GM19240 (cell line): ENCODE results near the gene SUFU.

Source experiments
- DNase-seq: peaks from one replicate; pipeline ENCODE4 v3.0.0; 2011; ENCODE audit warnings: low spot score; ENCODE audit not compliant: insufficient read length

SUFU gene

DNA sequence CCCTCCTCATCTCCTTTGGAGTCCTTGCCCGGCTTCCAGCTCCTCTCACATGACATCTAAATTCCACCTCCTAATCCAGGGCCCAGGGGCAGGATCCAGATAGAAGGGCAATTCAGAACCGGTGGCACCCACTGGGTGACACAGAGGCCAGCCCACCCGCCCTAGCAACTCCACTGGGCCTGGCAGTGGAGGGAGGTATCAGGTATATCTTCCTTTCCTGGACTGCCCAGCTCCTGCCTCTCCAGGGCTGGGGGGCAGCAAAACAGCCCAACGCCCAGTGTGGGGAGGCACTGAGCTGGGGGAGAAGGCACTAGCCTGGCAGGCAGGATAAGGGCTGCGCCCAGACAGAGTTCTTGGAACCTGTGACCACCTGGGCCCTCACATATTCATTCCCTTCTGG lies 130.1 kb downstream of the SUFU start:
- no peak for DNase-seq

DNA sequence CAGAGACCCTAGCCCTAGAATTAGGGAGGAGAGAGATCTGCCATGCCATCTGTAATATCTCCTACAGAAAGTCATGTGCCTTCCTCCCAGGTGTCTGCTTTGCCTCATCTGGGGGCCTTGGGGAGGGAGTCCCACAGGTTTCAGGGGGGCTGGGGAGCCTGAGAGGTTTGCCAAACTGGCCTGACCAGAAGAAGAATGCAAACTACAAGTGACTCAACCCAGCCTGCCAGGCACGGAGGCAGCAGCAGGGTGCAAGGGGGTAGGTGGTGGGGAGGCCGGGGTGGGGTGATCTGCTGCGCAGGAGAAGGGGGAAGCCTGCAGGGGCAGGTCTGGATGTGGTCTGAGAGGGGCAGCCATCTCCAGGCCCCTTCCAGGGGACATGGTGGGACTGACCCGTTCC lies 130.9 kb downstream of the SUFU start:
- no peak for DNase-seq

DNA sequence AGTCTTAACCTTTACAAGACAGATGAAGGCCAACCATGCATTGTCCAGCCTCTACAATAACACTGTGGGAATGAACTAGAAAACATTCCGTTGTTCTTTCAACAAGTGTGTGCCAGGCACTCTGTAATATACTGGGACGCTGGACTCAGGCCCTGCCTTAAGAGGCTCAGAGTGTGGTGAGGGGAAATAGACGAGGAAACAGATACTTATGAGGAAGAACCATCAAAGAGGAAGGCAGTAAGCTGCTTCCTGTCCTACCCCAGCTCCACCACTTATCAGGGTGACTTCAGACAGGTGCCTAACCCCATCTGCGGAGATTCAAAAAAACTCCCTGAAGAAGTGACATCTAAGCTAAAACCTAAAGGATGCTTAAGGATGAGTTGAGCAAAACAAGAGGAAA lies 131.6 kb downstream of the SUFU start:
- DNase-seq: no peak

DNA sequence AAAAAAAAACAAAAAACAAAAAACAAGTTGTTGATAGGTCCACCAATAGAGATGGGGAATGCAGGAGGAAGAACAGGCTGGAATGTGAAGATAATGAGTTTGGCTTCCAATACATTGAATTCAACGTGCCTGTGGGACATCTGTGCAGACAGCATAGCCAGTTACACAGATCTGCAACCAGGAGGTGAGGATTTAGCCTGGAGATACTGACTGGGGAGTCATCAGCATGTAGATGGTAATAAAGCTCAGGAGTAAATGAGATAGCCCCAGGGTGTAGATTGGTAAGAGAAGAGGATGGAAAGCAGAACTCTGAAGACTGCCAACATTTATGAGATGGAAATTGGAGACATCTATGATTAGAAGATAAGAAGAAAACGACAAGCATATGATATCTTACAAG lies 135.8 kb downstream of the SUFU start:
- no peak for DNase-seq

DNA sequence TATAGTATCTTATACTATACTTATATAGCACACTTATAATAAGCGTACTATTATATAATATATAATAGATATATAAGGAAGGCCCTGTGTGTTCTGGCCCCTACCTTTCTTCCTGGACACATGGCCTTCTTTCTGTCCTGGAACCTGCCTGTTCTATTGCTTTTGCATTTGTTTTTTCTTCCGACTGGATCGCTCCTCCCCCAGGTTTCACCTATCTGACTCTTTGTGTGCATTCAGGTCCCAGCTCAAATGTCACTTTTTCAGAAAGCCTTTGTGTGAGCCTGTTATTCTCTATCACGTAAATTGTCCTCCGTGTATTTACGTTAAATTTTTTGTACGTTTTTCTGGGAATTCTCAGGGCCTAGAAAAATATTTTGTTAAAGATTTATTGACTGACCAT lies 137.6 kb downstream of the SUFU start:
- no peak for DNase-seq

DNA sequence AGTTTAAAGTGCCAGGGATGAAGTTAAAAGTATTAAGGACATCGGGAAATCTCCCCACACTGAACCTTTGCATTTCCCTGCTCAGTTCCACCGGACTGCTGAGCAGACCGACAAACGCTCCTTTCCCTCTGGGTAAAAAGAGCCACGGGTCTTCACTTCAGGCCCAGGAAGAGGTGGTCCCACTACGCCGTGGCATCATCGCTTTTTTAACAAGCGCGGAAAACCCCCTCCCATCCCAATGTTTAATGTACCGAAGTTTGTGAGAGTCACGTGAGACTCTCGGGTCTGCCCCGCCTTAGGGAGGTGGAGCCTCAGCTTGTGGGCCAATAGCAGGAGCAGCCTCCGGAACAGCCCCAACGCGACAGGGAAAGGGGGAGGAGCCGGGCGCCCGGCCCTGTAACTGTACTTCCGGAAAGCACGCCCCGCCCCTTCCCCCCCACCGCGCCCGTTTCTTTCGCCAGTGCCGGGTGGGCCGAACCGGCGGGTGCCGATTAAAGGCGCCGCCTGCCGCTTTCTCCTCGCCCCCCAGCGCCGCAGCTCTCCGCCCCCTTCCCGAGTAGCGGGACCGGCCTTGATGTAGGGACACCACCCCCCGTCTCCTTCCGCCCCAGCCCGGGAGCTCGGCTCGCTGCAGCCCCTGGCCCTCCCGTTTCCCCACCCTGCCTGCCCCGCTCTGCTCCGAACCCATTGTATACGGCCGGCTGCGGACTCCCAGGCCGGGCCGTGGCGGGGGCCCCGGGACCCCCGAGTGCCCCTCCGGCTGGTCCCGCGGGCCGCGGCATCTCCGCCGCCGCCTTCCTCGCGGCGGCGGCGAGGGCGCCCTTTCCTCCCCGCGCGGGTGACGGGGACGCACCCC lies 138.3 kb downstream of the SUFU start:
- DNase-seq: peak; percentile 95

DNA sequence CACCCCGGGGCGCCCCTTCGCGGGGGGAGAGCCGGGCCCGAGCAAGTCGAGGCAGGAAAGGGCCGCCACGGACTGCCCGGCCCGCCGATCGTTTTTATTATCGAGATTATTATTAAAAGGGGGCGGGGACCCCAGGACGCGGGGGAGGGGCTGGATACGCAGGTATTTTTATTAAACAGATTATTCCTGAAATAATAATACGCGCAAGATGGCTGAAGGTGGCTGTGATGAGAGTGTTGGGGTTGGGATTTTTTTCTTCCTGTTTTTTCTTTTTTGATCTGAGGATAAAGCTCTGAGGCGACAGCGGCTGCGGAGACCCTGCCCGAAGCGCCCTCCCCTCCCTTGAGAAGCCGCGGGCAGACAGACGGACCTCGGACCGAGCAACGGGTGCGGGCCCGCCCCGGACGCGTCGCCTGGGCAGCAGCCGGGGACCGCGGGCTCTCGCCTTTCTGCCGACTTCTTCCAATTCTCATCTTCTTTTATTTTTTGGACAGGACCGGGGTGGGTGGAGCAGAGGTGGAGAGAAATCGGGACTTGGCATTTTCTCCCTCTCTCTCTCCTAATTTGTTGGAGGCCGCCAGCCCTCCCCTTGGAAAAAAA lies 139.1 kb downstream of the SUFU start:
- DNase-seq: no peak

DNA sequence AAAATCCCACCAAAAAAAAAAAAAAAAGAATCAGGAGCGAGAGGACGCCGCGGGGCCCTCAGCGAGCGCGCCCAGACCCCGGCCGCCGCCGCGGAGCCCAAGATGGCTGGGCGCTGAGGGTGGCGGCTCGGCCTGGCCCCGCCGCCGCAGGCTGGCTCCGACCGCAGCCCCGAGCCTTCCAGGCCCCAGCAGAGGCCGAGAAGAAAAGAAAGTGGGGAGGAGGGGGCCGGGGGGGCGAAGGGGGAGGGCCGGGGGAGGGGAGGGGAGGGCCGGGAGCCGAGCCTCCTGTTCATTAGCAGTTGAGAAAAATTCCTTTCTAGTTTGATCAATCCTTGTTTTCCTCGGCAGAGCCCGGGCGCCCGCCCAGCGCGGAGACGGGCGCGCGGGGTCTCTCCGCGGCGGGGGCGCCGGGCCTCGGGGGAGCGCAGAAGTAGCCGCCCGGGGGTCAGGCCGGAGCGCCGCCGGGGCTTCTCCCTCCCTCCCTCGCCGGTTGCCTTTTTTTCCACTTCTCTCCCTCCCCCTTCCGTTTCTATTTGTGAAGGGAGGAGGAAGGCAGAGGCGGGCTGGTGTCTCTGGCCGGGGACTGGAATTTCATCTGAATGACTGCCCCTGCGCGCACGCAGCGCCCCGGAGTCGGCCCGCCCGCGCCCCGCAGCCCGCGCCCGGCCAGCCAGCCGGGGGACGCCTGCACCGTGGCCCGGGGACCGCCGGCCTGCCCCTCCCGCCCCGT lies 139.7 kb downstream of the SUFU start:
- no peak for DNase-seq

DNA sequence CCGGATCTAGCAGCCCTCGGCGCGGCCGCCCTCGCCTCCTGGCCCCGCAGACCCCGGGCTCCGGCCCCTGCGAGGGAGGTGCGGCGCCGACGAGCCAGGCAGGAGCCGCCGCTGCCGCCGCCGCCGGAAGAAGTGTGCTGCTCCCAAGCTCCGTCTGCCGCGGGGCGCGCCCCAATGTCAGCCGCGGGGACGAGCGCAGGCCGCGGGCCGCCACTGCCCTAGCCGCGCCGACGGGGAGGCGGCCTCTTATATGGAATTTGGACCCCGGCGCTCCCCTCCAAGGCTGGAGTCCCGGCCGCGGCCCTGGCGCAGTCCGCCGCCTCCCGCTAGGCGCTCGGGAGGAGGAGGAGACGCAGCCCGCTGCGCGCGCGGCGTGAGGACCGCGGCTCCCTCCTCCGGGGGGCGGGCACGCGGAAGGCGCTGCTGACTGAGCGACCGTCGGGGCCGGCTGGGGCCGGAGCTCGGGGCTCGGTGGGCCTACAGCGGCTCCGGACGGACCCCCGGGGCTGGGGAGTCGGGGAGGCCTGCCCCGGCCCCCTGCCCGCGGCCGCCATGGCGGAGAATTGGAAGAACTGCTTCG lies 140.4 kb downstream of the SUFU start, which contains the start of gene TRIM8:
TSS of gene TRIM8 (plus strand) at position 414 of the 580 bp plus-strand sequence. CDS start at position 553, 139 bp downstream.
- no peak for DNase-seq

DNA sequence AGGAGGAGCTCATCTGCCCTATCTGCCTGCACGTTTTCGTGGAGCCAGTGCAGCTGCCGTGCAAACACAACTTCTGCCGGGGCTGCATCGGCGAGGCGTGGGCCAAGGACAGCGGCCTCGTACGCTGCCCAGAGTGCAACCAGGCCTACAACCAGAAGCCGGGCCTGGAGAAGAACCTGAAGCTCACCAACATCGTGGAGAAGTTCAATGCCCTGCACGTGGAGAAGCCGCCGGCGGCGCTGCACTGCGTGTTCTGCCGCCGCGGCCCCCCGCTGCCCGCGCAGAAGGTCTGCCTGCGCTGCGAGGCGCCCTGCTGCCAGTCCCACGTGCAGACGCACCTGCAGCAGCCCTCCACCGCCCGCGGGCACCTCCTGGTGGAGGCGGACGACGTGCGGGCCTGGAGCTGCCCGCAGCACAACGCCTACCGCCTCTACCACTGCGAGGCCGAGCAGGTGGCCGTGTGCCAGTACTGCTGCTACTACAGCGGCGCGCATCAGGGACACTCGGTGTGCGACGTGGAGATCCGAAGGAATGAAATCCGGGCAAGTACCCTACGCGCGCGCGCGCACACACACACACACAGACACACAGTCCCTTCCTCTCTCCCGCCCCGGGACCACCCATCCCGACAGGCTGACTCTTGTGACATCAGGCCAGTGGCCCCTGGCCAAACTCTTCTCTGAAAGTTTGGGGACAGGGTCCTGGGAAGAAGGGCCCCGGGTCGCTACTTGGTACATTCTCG lies 141.0 kb downstream of the SUFU start:
- DNase-seq: no peak

DNA sequence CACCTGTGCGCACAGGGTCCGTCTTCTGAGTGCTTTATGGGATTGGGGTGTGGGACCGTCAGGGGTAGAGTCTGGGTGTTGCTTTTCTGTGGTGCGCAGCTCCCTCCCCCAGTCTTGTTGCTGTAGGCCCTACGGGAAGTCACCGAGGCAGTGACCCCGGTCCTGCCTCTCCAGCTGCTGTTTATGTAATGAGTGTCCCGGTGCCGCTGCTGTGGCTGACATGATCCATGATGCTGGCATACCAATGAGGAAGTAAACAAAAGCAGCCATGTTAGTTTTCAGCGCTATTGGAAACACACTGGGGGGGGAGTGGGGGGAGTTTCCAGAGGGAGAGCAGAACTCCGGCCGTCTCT lies 141.6 kb downstream of the SUFU start:
- no peak for DNase-seq

DNA sequence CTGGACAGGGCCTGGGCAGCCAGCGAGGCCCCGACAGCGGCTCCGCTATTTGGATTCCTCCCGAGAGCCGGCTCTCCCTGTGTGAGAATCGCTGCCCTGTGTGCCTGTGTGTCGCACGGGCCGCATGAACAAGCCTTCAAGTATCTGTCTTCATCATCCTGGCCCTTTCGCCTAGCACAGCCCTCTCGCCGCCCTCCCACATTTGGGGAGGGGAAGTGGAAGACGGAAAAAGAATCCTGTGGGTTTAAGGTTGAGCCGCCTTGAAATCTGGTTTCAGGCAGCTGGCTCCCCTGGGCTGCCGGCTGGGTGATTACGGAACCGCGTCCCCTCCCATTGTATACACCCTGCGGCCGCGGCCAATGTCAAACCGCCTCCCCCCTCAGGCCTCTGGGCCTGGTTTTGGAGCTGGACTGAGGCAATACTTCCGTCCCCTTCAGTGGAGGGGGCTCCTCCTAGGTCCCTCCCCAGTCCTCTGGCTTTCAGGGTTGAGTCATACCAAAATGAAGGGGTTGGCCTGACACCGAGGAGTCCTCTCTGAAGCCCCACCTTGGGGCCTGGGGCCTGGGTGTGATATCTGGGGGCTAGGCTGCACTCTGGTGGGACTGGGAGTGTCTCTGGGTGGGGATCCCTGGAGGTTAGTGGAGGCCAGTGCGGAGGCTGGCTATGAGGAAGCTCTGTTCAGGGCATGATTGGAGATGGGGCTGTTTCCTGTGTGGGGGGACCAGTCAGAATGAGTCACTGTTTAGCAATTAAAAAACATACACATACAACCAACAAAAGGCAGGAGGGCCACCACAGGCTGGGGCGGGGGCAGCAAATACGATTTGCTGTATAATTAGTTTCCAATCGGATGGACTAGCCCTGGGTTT lies 142.2 kb downstream of the SUFU start:
- DNase-seq: peak; percentile 58

DNA sequence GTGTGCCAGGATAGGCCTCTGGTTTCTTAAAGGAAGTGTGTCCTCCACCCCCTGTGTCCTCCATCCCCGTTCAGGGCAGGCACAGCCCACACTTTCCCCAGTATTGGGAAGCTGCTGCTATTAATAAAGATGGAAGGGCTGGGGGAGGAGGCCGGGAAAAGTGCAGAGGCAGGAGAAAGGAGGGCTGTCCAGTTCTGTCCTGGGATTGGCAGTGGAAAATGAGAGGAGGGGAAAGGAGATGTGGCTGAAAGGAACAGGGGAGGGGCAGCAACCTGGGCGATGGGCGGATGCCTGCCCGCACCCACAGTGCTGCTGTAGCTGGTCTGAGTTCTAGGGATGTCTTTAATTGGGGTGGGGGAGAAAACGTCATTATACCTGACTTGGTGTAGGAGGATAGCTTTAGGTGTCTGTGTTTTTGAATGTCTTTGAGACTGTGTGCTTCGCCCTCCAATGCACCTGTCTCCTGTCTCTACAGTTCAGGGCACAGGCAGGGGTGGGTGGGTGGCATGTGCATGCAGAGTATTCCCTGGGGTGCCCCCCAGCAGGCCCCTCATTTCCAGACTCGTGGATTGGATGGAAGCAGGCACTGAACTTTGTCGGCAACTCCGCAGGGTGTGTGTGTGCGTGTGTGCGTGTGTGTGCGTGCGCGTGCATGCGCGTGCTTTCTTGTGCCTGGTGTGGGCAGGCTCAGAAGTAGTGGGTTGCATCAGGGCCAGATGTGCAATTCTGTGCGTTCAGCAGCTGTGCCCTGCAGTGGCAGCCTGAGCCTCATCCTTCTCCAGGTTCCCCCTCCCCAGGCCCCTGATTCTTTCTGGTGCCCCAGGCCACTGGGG lies 143.1 kb downstream of the SUFU start:
- no peak for DNase-seq

DNA sequence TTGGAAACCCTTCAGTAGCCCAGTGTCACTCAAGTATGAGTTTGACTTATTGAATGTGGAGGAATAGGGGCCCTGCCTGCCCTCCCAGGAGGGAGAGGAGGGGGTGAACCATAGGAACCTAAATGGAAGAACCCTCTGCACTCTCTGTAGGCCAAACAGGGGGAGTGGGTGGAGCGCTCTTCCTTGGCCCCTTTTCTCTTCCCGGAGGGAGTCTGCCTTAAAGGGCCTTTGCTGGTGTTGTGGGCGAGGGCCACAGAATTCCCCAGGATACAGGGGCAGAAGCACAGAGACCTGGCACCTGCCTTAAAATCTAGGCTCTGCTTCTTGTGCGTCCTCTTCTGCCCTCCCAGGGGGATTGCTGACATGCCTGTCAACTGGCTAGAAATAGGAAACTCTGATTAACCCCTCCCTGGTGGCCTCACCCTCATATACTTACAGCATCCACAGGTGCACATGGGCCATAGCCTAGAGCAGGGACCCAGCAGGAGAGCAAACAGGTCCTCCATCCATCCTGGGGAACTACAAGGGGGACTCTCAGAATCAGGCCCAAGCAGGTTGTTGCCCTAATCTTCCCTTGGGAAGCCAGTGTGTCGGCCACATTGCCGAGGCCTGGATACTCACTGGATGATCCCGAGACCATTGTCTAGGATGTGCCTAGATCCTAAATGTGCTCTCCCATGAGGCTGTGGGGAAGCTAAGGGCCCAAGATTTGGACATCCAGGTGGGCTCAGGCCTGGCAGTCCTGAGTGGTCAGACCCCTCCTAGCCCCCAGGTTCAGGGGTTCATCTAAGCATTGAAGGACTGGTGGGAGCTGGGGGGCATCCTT lies 143.9 kb downstream of the SUFU start:
- no peak for DNase-seq

DNA sequence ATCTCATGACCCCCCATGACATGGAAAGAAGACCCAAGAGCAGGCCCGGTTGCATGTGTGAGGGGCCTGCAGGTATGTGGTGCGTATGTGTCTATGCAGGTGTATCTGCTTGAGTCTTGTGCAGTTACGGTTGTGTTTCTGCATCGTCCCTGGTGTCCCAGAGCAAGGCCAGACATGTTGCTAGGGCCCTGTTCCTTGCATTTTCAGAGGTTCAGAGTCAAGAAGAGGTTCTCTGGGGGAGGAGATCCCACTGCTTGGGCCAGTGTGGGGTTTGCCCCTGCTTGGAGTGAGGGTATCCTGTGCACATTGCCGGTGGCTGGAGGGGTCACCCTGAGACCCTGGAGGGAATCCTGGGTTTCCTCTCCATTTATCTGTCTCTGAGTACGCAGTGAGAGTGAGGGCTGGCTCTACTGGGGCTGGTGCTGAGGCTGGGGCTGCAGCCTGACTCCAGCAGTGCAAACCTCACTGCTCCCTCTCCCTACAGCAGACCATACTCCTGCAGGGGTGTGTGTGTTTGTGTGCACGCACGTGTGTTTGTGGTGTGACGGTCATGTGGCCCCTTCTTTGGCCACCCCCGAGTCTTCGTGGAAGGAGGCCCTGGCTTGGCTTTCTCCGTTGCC lies 144.6 kb downstream of the SUFU start:
- no peak for DNase-seq

DNA sequence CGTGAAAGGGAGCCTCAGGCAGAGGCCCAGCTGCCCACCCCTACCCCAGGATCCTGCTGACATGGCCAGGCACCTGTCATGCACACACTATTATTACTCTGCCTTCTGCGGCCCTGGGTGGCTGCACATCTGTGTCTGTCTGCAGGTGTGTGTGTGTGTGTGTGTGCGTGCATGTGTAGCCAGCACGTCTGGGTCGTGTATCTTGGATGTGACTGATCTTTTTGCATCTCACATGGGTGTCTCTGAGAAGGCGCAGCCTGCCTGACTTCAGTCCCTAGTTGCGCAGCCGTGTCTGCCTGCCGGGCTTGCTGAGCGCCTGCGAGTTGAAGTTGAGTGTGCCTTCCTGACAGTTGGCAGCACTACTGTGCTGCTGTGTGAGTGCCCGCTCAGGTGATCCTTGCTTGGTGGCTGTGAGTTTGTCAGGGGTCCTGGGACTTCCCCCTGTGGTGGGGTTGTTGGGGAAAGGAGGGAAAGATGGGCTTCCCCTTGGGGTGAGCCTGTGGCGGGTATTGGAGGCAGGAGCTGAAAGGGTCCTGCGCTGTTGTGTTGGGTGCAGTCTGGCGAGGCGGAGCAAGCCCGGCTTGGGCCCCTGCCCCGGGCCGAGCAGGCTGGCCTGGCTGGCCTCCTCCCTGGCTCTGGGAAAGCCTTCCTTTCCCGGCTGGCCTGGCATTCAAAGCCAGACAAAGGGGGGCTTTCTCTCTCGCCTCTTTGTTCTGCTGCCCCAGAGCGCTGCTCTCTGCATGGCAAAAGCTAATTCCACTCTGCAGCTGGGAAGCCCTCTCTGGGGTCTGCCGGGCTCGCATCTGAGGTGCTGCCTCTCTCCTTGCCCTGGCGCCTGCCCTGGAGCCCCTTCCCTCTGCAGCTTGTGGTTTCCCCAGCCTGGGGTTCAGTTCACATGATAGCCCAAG lies 145.4 kb downstream of the SUFU start:
- no peak for DNase-seq
